Endothelial cell (in vitro differentiated cells): ENCODE data around the gene ACBD6. TPM values are rescaled to one million over a fixed set of nuclear protein-coding genes. Genes with fewer than 3 reads are reported as not detected.

Experiments used
- DNase-seq: peaks from one replicate; pipeline ENCODE4 v3.0.0; 2021; ENCODE audit warnings: low spot score
- H3K27ac Mint-ChIP-seq: one replicate; pipeline ENCODE4 v1.8.0; 2021; ENCODE audit warnings: mixed read lengths, inconsistent platforms; ENCODE audit not compliant: unreplicated experiment
- H3K27me3 Mint-ChIP-seq: one replicate; pipeline ENCODE4 v1.8.0; 2021; ENCODE audit warnings: mild to moderate bottlenecking, moderate library complexity, mixed read lengths, inconsistent platforms; ENCODE audit not compliant: unreplicated experiment
- H3K36me3 Mint-ChIP-seq: one replicate; pipeline ENCODE4 v1.8.0; 2021; ENCODE audit warnings: mild to moderate bottlenecking, low read depth, mixed read lengths, inconsistent platforms; ENCODE audit not compliant: unreplicated experiment
- H3K4me1 Mint-ChIP-seq: one replicate; pipeline ENCODE4 v1.8.0; 2021; ENCODE audit warnings: mild to moderate bottlenecking, mixed read lengths, inconsistent platforms; ENCODE audit not compliant: unreplicated experiment
- H3K4me3 Mint-ChIP-seq: one replicate; pipeline ENCODE4 v1.8.0; 2021; ENCODE audit warnings: mild to moderate bottlenecking, mixed read lengths, inconsistent platforms; ENCODE audit not compliant: unreplicated experiment
- H3K9me3 Mint-ChIP-seq: one replicate; pipeline ENCODE4 v1.8.0; 2021; ENCODE audit warnings: mixed read lengths, inconsistent platforms; ENCODE audit not compliant: unreplicated experiment
- total RNA-seq: library from RNA; stranded (reverse); fragmentation: NEBNext Ultra II Directional; extraction: Animal tissue kit (Norgen Biotek cat#: 25700); gene quantifications from one replicate; pipeline ENCODE4 v1.2.1, GENCODE V29; 2021; ENCODE audit not compliant: unreplicated experiment
- TF ChIP-seq, protein P1 (sequence below): fragments of 200-600 bp; sonication (generic); IDR thresholded peaks from one replicate; pipeline ENCODE4 v1.5.0; 2021; ENCODE audit warnings: antibody characterized with exemption; ENCODE audit not compliant: unreplicated experiment

Gene ACBD6
- total RNA-seq, 1 donor from 2014 or later: 46.5 TPM

- H3K27me3 Mint-ChIP-seq: peaks cover 13% of the 10 kb centered on the region
- no peaks in the 10 kb centered on the region for H3K9me3 Mint-ChIP-seq
- no peak overlapping the region for H3K27ac Mint-ChIP-seq
- H3K4me1 Mint-ChIP-seq: peaks cover 12% of the 10 kb centered on the region
- H3K4me3 Mint-ChIP-seq: no peak overlapping the region
- peaks cover 10% of the 10 kb centered on the region for H3K36me3 Mint-ChIP-seq
- TF ChIP-seq, protein P1, sequence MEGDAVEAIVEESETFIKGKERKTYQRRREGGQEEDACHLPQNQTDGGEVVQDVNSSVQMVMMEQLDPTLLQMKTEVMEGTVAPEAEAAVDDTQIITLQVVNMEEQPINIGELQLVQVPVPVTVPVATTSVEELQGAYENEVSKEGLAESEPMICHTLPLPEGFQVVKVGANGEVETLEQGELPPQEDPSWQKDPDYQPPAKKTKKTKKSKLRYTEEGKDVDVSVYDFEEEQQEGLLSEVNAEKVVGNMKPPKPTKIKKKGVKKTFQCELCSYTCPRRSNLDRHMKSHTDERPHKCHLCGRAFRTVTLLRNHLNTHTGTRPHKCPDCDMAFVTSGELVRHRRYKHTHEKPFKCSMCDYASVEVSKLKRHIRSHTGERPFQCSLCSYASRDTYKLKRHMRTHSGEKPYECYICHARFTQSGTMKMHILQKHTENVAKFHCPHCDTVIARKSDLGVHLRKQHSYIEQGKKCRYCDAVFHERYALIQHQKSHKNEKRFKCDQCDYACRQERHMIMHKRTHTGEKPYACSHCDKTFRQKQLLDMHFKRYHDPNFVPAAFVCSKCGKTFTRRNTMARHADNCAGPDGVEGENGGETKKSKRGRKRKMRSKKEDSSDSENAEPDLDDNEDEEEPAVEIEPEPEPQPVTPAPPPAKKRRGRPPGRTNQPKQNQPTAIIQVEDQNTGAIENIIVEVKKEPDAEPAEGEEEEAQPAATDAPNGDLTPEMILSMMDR: no peak
- DNase-seq: no peak
Observed at GRCh38 chr1:180256341-180257027, 245.9 kb downstream of the ACBD6 start.

GRCh38 chr1:180255536-180256340 is 246.6 kb downstream of the ACBD6 start:
- Mint-ChIP-seq H3K27ac (no peak overlapping the region), H3K9me3 (no peaks in the 10 kb centered on the region), H3K4me1 (peaks cover 20% of the 10 kb centered on the region), H3K36me3 (peaks cover 12% of the 10 kb centered on the region), H3K4me3 (no peak overlapping the region), H3K27me3 (peaks cover 16% of the 10 kb centered on the region)
- TF ChIP-seq, protein P1: no peak
- no peak for DNase-seq

DNA sequence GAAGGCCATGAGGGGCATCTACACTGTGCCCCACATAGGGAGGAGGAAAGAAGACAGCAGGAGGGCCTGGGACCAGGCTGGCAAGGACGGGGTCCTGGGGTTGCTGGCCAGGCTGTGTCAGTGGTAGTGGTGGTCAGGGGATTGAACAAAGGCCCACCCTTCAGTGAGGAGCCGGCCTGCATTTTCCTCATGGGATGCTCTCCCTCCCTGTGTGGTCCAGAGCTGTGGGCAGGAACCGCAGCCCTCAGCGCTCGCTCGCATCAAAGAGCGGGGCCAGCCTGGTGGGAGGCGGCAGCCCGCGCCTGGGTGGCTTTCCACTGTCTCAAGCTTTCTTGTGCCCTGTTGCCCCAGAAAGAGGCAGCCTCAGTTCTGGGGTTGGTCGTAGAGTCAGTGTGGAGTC is 247.5 kb downstream of the ACBD6 start:
- TF ChIP-seq, protein P1: no peak
- DNase-seq: no peak
- Mint-ChIP-seq H3K27me3 (peaks cover 13% of the 10 kb centered on the region), H3K36me3 (peaks cover 15% of the 10 kb centered on the region), H3K27ac (no peak overlapping the region), H3K4me3 (no peak overlapping the region), H3K9me3 (no peaks in the 10 kb centered on the region), H3K4me1 (peaks cover 28% of the 10 kb centered on the region)

GRCh38 chr1:180254496-180254819 is 247.9 kb downstream of the ACBD6 start:
- no peak for DNase-seq
- Mint-ChIP-seq H3K9me3 (no peaks in the 10 kb centered on the region), H3K4me1 (peaks cover 32% of the 10 kb centered on the region), H3K36me3 (peaks cover 18% of the 10 kb centered on the region), H3K4me3 (no peak overlapping the region), H3K27ac (no peak overlapping the region), H3K27me3 (peaks cover 15% of the 10 kb centered on the region)
- TF ChIP-seq, protein P1: no peak
